HG02870 (cell line): ENCODE results near the gene SCFD2.
A peak's percentile ranks its signal among the peaks of the same experiment; 100 is the strongest.
"Not testable (repeated sequence)": the region's sequence is repeated elsewhere in the genome, so short reads cannot be mapped to it uniquely, and the experiment has no call there.

Source experiments
- ATAC-seq: cut with Tn5 transposase; IDR thresholded peaks from one replicate; pipeline ENCODE4 v1.9.1; 2021; ENCODE audit warnings: mild to moderate bottlenecking, moderate library complexity; ENCODE audit not compliant: unreplicated experiment

Gene SCFD2

DNA sequence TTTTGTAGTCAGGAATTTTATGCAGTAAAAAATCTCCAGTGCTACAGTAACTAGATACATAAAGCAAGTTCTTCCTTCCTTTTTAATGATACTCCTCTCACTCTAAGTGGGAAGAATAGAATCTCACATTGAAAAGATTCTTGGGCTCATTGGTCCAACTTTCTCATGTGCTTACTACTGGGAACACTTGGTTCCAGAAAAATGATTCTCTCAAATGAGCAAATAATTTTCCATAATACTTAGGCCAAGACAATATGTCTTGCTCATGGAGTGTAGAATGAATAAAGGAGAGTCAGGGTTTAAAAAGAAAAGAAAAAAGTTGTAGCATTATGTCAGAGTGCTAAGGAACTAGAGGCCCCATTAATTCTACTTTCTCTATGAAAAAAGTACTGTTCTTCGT, 306.0 kb downstream of the SCFD2 start:
- ATAC-seq = no peak

DNA sequence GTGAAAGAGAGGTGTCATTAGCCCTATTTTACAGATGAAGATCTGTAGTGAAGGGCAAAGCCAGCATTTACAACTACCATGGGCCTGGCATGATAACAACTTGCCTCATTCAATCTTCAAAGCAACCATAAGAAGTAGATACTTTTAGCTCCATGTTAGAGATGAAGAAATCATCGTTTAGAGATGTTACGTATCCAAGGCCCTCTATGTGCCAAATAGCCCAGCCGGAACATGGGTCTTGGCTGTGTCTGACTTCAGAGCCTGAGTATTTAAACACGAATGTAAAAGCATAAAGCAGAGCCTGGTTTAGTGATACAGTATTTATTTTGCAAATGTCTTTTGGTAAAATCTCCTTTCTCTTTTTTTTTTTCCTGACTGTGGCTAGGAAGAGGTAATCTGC, 306.6 kb downstream of the SCFD2 start:
- ATAC-seq = no peak

DNA sequence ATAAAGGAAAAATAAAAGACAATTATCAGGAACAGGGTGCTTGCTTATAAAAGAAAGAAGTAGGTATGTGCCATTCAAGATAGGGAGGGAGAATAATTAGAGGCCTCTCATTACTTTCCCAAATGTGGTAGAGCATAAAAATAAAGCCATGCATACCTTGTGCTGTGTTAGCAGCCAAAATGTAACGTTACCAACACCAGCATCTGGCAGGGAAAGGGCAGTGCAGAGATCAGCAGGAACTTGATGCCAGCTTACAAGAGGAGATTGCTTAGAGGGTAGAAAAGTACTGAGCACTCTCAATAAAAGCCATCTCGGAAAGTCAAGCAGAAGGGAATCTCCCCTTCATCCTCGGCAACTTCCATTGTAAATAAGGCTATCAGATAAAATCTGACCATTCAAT, 308.2 kb downstream of the SCFD2 start:
- ATAC-seq = no peak

GRCh38 chr4:53057108-53057507, 308.8 kb downstream of the SCFD2 start:
- not testable (repeated sequence) for ATAC-seq

DNA sequence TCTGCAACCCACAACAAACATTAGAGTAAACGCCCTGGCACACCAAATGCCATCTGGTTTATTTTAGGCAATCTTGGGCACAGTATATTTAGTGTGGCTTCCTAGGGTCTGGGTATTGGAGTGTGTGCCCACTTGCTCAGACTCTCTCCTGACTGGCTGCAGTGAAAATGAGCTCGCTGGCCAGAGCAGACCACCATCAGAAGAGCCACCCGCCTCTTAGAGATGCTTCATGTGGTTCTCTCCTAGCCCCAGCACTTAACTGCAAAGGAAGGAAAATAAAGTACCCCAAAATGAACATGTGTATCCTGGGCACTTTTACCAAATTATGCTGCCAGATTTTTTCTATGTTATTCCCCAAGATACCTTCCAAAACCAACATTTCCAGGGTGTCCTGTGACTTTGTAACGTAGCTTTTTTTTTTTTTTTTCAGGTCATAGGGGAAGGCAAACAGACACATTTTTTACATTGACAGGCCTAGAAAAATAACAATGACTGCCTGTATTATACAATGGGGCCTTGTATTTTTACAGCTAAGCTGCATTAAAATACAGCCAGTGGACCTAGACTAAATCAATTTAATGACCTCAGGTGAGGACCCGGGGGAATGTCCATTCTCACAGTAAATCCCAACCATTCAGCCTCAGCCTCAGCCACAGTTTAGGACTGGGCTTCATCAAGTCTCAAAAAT, 310.0 kb downstream of the SCFD2 start:
- ATAC-seq = no peak

- ATAC-seq = no peak
Measured at GRCh38 chr4:53055274-53055673, 310.6 kb downstream of the SCFD2 start.

GRCh38 chr4:53050361-53050774, 315.5 kb downstream of the SCFD2 start:
- no peak for ATAC-seq

DNA sequence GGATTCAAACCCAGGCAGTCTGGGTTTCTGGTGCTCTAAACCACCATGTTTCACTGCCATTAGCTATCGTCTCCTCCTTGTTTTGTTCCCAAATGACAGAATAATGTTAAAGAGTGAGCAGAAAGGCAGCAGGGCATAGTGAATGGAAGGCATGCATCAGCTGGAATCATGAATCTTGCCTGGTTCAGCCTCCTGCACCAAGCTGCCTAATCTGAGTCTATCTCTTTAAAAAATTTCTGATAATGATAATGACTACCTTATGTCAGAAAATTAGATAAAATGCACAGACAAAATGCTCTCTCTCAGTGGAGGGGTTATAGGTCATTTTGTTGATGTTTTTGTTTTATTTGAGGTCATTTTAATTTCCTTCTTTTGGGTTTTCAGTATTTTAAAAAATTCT, 316.3 kb downstream of the SCFD2 start:
- no peak for ATAC-seq

GRCh38 chr4:53044651-53044960, 321.3 kb downstream of the SCFD2 start:
- no peak for ATAC-seq

GRCh38 chr4:53043891-53044650, 321.8 kb downstream of the SCFD2 start:
- no peak for ATAC-seq

DNA sequence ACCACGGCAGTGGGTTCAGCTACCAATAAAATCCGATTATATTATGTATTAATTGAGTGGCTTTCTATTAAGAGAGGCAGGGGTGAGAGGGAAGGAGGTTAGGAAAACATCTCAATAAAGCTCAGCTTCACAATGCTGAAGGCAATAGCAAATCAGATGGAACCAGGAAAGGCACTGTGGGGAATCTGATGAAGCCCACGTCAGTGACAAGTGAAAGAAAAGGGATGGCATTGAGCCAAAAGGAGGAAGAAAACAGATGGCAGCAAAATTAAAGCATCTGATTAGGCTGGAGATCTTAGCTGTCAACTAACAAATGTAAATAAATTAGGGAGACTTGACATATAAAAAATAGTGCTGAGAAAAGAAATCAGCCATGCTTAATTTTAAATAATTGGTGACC, 322.8 kb downstream of the SCFD2 start:
- ATAC-seq = no peak

DNA sequence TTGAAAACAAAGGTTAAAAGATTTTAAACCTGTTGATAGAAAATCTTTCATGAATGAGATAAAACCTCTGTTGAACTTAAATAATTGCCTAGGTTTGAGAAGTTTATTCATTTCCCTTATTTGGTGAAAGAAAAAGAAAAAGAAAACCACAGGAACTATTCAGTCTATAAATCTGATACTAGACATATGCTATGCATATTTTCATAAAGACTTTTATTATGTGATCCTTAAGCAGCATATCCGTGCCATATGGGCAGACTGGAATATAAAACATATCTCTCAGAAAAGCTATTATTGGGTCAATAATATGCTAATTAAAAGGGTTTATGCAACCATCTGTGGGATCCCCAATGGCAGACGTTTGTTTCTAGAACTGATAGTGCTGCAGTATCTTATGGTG, 325.0 kb downstream of the SCFD2 start:
- ATAC-seq = no peak

DNA sequence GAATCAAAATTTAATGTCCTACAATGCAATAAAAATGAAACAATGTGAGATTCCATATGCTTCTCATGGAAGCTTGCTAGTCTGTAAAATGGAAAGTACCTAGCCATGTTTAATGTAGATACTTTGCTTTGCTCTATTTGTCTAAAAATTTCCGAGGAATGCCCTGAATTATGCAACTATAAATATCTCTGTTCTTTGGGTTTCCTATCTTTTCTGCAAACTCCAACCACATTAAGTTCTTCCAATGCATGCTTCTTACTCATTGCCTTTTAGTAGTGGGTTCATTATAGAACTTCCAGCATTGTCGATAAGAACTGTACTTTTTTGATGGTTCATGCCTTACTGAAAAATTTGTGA, 325.4 kb downstream of the SCFD2 start:
- ATAC-seq = no peak

DNA sequence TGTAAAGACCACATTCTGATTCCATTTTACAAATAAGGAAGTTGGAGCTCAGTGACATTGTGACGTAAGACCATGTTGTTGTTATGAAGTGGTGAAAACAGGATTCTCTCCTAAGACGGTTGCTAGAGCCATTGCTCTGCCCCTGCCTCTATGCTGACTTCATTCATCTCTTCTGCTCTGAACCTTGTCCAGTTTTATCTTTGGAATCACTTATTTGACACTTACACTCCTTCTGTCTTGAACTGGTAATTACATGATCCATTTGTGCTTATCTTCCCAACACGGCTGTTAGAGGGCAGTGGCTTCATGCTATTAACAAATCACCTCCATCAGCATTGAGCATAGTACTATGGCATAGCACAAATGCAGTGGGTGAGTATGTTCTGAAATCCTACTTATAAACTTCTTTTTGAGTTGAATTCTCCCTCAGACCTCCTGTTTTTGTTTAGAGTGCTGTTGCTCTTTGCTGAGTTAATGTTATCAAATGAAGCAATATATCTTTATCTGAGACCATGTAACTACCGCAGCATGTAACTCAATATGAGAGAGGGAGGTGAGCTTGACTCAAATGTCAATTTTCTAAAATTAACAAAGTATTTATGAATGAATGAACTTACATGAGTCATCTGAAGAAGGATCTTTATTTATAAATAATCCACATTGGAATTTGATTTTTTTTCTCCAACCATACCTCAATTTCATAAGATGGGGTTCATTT, 326.0 kb downstream of the SCFD2 start:
- ATAC-seq = no peak

DNA sequence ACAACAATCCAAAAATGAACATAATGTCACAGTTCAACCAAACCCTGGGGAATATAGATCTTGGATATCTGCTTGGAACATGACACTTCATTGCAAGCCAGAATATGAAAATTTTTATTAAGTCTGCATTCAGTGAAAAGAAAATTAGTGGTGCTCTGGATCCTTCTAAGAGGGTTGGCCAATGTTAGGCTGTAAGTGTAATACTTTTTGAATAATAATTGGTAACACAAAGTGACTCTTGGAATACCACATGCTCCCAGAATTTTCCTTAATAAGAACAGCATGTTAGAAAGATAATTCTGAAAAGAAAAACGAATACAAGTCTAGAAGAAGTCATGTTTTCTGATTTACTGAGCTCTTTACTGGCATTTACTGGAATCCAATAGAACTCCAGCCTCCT, 328.0 kb downstream of the SCFD2 start:
- ATAC-seq = no peak

DNA sequence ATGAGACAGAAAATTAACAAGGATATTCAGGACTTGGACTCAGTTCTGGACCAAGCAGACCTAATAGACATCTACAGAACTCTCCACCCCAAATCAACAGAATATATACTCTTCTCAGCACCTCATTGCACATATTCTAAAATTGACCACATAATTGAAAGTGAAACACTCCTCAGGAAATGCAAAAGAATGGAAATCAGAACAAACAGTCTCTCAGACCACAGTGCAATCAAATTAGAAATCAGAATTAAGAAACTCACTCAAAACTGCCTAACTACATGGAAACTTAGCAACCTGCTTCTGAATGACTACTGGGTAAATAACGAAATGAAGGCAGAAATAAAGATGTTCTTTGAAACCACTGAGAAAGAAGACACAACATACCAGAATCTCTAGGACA, 333.0 kb downstream of the SCFD2 start:
- ATAC-seq = not testable (repeated sequence)

DNA sequence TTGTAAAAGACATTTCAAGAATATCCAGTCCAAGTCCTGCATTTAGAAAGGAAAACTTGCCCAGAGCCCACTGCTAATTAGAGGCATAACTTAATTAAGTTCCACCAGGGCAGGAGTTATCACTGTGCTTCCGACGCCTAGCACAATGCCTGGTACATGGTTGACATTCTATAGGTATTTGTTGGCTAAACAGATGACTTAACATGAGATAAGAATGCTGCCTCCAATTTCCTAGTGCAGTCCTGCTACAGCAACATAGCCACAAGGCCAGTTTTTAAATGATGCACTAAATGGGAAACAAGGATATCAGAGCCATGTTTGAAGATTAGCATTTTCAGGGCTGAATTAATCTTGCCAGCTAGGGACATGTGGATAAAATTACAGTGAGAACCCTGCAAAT, 339.6 kb downstream of the SCFD2 start:
- ATAC-seq = no peak

- ATAC-seq = peak; percentile 57
Measured at GRCh38 chr4:53023677-53024299, 342.1 kb downstream of the SCFD2 start.

DNA sequence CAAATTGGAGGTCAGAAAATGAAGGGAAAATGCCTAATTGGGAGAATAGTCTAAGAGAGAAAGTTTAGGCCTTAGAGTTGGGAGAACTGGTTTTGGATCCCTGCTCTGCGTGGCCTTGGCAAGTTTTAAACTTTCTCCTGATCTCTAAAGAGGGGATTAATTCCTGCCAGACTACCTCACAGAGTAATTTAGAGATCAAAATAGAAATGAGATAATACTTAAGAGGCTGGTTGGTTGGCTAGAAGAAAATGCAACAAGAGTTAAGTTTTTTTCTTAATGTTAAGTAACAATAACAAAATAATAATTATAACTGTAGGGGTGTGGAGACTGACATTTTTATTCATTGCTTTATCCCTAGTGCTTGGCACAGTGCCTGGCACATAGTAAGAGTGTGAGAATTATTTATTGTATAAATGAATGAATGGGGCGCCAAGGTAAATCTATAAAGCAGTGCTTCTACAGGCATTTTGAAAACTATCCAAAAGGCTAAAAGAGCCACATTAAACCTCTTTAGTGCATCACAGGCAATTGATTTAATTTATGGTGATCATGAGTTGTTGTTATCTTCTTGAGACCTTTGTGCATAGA, 343.3 kb downstream of the SCFD2 start:
- no peak for ATAC-seq

DNA sequence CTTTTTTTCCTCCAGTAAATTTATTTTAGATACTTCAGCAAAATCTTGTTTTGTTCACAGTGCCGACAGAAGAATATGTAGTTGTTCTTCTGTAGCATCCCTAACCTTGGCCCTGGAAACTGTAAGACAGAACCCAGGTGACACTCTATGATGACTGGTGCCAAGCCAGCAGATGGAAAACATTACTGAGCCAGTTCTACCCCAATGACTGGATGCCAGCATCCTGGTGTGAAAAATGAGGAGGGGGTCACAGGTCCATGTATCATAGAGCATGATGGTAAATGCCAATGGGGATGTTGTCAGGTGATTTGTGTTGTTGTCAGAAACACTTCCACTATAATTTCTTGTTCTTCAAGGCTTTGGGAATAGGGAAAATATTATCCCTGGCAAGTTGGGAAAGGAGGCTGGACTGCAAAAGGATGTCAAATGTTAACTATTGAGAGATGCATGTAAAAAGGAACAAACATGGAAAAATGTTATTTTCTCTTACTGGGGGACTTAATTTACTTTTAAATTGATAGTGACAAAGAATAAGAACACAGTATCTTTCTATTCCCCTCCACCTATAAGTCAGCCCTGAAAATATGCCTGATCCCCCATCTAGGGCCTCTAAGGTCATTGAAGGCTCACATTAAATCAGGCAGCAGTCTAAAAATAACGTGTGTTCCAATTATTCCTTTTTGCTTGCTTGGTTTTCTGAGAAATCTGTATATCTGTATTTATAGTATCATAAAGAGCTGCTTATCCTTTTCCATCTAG, 343.9 kb downstream of the SCFD2 start:
- no peak for ATAC-seq
